ENCODE results near the gene GRIK4. TPM values are rescaled to one million over a fixed set of nuclear protein-coding genes. Genes with fewer than 3 reads are reported as not detected.

Gene GRIK4
- total and polyA plus RNA-seq, 9 of the 15 experiments (the other 6 are each of a cell fraction or from before 2014, with no cell fraction given) = not detected

- CTCF ChIA-PET (ENCODE audit: low intra/inter-chr PET ratio) = no interaction called here
- no peak overlapping the region for H3K4me2 ChIP-seq (ENCODE audit: insufficient read depth, low read length)
- POLR2A ChIA-PET = no interaction called here
- FAIRE-seq (no peak), DNase-seq (ENCODE audit: extremely low read depth in 1 of 4, low spot score in 3 of 4) (no peak), ATAC-seq (no peak)
- H4K20me1 ChIP-seq (replicated peaks; ENCODE audit: control insufficient read depth, insufficient read depth, low read length) = no peaks in the 10 kb centered on the region
- in situ Hi-C loops (cut with MboI) (no loop called here), intact Hi-C loops (cut with micrococcal nuclease) (no loop called here)
- no peaks in the 10 kb centered on the region for H3K36me3 ChIP-seq (ENCODE audit: control insufficient read depth, insufficient read depth, low read length)
- no peaks in the 10 kb centered on the region for H3K79me2 ChIP-seq (ENCODE audit: control insufficient read depth, insufficient read depth, low read length)
- no peaks in the 10 kb centered on the region for H3K4me1 ChIP-seq (replicated peaks in 1 of 2; ENCODE audit: control insufficient read depth in 2 of 2, insufficient read depth in 2 of 2, low read length in 2 of 2)
- H2AFZ ChIP-seq (ENCODE audit: low read depth, low read length) = no peak overlapping the region
- H3K9ac ChIP-seq (ENCODE audit: insufficient read depth in 1 of 2, low read depth in 2 of 2, low read length in 2 of 2) = no peak overlapping the region
- H3K9me1 ChIP-seq (ENCODE audit: control insufficient read depth, insufficient read depth, low read length) = no peaks in the 10 kb centered on the region
- 0% methylated on average over 3 of the region's 6 CpGs for WGBS (ENCODE audit: insufficient coverage, low coverage, missing lambda C conversion rate)
- no peak overlapping the region for H3K27ac ChIP-seq (ENCODE audit: extremely low read depth, low read depth, low read length)
- BruUV-seq (replicated peaks) = no TSS peak
- H3K9me3 ChIP-seq (replicated peaks; ENCODE audit: control insufficient read depth, insufficient read depth, low read depth, low read length) = no peaks in the 10 kb centered on the region
- peaks cover 7 to 17% of the 10 kb centered on the region in 2 experiments; a peak in 3 of 5 replicates for H3K27me3 ChIP-seq (ENCODE audit: control insufficient read depth in 2 of 2, insufficient read depth in 2 of 2, low read length in 2 of 2)
- H3K4me3 ChIP-seq = no peak overlapping the region
- no peak for TF ChIP-seq ADNP (tag; IDR thresholded peaks at IDR 0.05)
- TF ChIP-seq HOXB6 (CRISPR knock-in tag; IDR thresholded peaks at IDR 0.05; ENCODE audit: borderline replicate concordance) = no peak
- no peak for TF ChIP-seq RBFOX2 (IDR thresholded peaks at IDR 0.05; ENCODE audit: low read depth, low read length)
- no peak for TF ChIP-seq ZNF395 (CRISPR knock-in tag; IDR thresholded peaks at IDR 0.05)
- TF ChIP-seq NFXL1 (CRISPR knock-in tag; IDR thresholded peaks at IDR 0.05) = no peak
- TF ChIP-seq RREB1 (CRISPR knock-in tag; IDR thresholded peaks at IDR 0.05) = no peak
- TF ChIP-seq ZC3H4 (CRISPR knock-in tag; IDR thresholded peaks at IDR 0.05; ENCODE audit: borderline replicate concordance) = no peak
- no peak for TF ChIP-seq ZBTB9 (CRISPR knock-in tag; IDR thresholded peaks at IDR 0.05)
- TF ChIP-seq ZNF583 (CRISPR knock-in tag; IDR thresholded peaks at IDR 0.05) = no peak
- TF ChIP-seq ZBTB34 (CRISPR knock-in tag; IDR thresholded peaks at IDR 0.05) = no peak
- TF ChIP-seq RBBP5 (IDR thresholded peaks at IDR 0.05; ENCODE audit: borderline replicate concordance, insufficient read depth, low read length, poor library complexity, severe bottlenecking) = no peak
- no peak for TF ChIP-seq ZNF282 (CRISPR knock-in tag; IDR thresholded peaks at IDR 0.05)
- no peak for TF ChIP-seq JUND (IDR thresholded peaks at IDR 0.05; ENCODE audit: borderline replicate concordance, low read depth, low read length)
- TF ChIP-seq JUND (tag; IDR thresholded peaks at IDR 0.05; ENCODE audit: borderline replicate concordance, low read depth, low read length) = no peak
These were observed 211.0 kb downstream of the GRIK4 start for GRCh38 chr11:120722524-120722923.

All from K562 (cell line).